ENCODE results near the gene PIWIL4. TPM values are rescaled to one million over a fixed set of nuclear protein-coding genes. Genes with fewer than 3 reads are reported as not detected.
A peak's percentile ranks its signal among the peaks of the same experiment; 100 is the strongest.

PIWIL4 gene
- total and polyA plus RNA-seq, 10 donors, result 3.5 to 10.3 (median 5.0) TPM

GRCh38 chr11:94584978-94585377 lies 17.8 kb downstream of the PIWIL4 start:
- peaks cover 0 to 10% (median 0%) of the 10 kb centered on the region in 6 donors for H3K36me3 ChIP-seq
- no peak for DNase-seq
- H3K4me1 ChIP-seq, result peaks cover 0 to 38% (median 14%) of the 10 kb centered on the region in 6 donors
- no peak overlapping the region for H3K4me3 ChIP-seq
- TF ChIP-seq POLR2A (IDR thresholded peaks at IDR 0.05) (no peak), POLR2AphosphoS5 (IDR thresholded peaks at IDR 0.05) (no peak)
- TF ChIP-seq, protein P1, sequence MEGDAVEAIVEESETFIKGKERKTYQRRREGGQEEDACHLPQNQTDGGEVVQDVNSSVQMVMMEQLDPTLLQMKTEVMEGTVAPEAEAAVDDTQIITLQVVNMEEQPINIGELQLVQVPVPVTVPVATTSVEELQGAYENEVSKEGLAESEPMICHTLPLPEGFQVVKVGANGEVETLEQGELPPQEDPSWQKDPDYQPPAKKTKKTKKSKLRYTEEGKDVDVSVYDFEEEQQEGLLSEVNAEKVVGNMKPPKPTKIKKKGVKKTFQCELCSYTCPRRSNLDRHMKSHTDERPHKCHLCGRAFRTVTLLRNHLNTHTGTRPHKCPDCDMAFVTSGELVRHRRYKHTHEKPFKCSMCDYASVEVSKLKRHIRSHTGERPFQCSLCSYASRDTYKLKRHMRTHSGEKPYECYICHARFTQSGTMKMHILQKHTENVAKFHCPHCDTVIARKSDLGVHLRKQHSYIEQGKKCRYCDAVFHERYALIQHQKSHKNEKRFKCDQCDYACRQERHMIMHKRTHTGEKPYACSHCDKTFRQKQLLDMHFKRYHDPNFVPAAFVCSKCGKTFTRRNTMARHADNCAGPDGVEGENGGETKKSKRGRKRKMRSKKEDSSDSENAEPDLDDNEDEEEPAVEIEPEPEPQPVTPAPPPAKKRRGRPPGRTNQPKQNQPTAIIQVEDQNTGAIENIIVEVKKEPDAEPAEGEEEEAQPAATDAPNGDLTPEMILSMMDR (IDR thresholded peaks at IDR 0.05 in 8 of 11, conservative IDR thresholded peaks at IDR 0.05 in 3 of 11), result no peak
- H3K27ac ChIP-seq, result peak overlapping the region in 5 of 8 donors; percentile 65 to 83 (median 76)
- intact Hi-C loops (cut with DNase I; ENCODE audit: low total_unique reads), result no loop called here
- WGBS, 5 donors, result 88 to 98% (median 93%) methylated on average over 5 of the region's 5 CpGs
- no peaks in the 10 kb centered on the region for H3K9me3 ChIP-seq
- no peaks in the 10 kb centered on the region for H3K27me3 ChIP-seq (replicated peaks in 1 of 7)

- Histone ChIP-seq H3K4me1 (peaks cover 0 to 38% (median 14%) of the 10 kb centered on the region in 6 donors), H3K4me3 (no peak overlapping the region), H3K9me3 (no peaks in the 10 kb centered on the region), H3K27ac (peak overlapping the region in 2 of 8 donors; percentile 72 to 83), H3K27me3 (replicated peaks in 1 of 7) (no peaks in the 10 kb centered on the region), H3K36me3 (peaks cover 0 to 12% (median 2%) of the 10 kb centered on the region in 6 donors)
- TF ChIP-seq POLR2A (IDR thresholded peaks at IDR 0.05) (no peak), POLR2AphosphoS5 (IDR thresholded peaks at IDR 0.05) (no peak)
- TF ChIP-seq, protein P1 (IDR thresholded peaks at IDR 0.05 in 8 of 11, conservative IDR thresholded peaks at IDR 0.05 in 3 of 11), result no peak
- intact Hi-C loops (cut with DNase I; ENCODE audit: low total_unique reads), result no loop called here
- 85 to 93% (median 88%) methylated on average over 3 of the region's 3 CpGs for WGBS, 5 donors
- no peak for DNase-seq
These were observed 18.2 kb downstream of the PIWIL4 start for GRCh38 chr11:94585399-94585798.

- TF ChIP-seq, protein P1 (IDR thresholded peaks at IDR 0.05 in 8 of 11, conservative IDR thresholded peaks at IDR 0.05 in 3 of 11), result no peak
- TF ChIP-seq POLR2A (IDR thresholded peaks at IDR 0.05), result no peak
- TF ChIP-seq POLR2AphosphoS5 (IDR thresholded peaks at IDR 0.05), result no peak
- peaks cover 0 to 22% (median 5%) of the 10 kb centered on the region in 6 donors for H3K36me3 ChIP-seq
- peaks cover 0 to 35% (median 14%) of the 10 kb centered on the region in 6 donors for H3K4me1 ChIP-seq
- DNase-seq, result no peak
- WGBS, 5 donors, result 62 to 86% (median 82%) methylated on average over 5 of the region's 5 CpGs
- no peaks in the 10 kb centered on the region for H3K27me3 ChIP-seq (replicated peaks in 1 of 7)
- intact Hi-C loops (cut with DNase I; ENCODE audit: low total_unique reads), result no loop called here
- no peak overlapping the region for H3K27ac ChIP-seq
- H3K9me3 ChIP-seq, result no peaks in the 10 kb centered on the region
- H3K4me3 ChIP-seq, result no peak overlapping the region
These were observed 19.4 kb downstream of the PIWIL4 start for GRCh38 chr11:94586546-94586945.

DNA sequence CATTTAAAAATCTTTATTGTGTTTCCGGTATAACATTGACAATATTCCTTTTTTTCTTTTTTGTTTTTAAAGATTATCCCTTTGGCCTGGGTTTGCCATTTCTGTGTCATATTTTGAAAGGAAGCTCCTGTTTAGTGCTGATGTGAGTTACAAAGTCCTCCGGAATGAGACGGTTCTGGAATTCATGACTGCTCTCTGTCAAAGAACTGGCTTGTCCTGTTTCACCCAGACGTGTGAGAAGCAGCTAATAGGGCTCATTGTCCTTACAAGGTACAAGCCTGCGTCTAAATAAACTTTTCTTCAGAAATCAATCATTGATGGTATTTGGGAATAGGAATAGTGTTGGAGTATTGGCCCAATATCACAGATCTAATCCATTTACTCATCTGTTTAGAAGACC lies 19.8 kb downstream of the PIWIL4 start:
- no peak overlapping the region for H3K27ac ChIP-seq
- WGBS, 5 donors, result 79 to 92% (median 84%) methylated on average over 5 of the region's 5 CpGs
- TF ChIP-seq, protein P1 (IDR thresholded peaks at IDR 0.05 in 8 of 11, conservative IDR thresholded peaks at IDR 0.05 in 3 of 11), result no peak
- TF ChIP-seq POLR2A (IDR thresholded peaks at IDR 0.05) (no peak), POLR2AphosphoS5 (IDR thresholded peaks at IDR 0.05) (no peak)
- H3K27me3 ChIP-seq (replicated peaks in 1 of 7), result no peaks in the 10 kb centered on the region
- H3K4me1 ChIP-seq, result peaks cover 0 to 31% (median 14%) of the 10 kb centered on the region in 6 donors
- intact Hi-C loops (cut with DNase I; ENCODE audit: low total_unique reads), result no loop called here
- no peak for DNase-seq
- peaks cover 0 to 26% (median 5%) of the 10 kb centered on the region in 6 donors for H3K36me3 ChIP-seq
- no peak overlapping the region for H3K4me3 ChIP-seq
- no peaks in the 10 kb centered on the region for H3K9me3 ChIP-seq

Data from spleen (tissue), 11 donors.